VCaP (cell line): ENCODE results near the gene HDAC4.
A peak's percentile ranks its signal among the peaks of the same experiment; 100 is the strongest.

Experiments used
- H3K27ac ChIP-seq: fragments of 450-650 bp; 2 replicates; pipeline ENCODE4 v1.5.1; 2017
- CTCF ChIP-seq: fragments of 450-650 bp; conservative IDR thresholded peaks from 2 replicates; pipeline ENCODE4 v1.5.1; 2017; ENCODE audit warnings: mild to moderate bottlenecking, moderate library complexity

Gene HDAC4

GRCh38 chr2:239298116-239298804 is 102.6 kb downstream of the HDAC4 start:
- H3K27ac ChIP-seq: peak overlapping the region; percentile 94
- TF ChIP-seq CTCF: no peak

- no peak for TF ChIP-seq CTCF
- H3K27ac ChIP-seq: peak overlapping the region; percentile 94
These were observed 103.4 kb downstream of the HDAC4 start for GRCh38 chr2:239297142-239298004.

- TF ChIP-seq CTCF: no peak
- peak overlapping the region; percentile 94 for H3K27ac ChIP-seq
These were observed 104.5 kb downstream of the HDAC4 start for GRCh38 chr2:239296020-239296932.

- H3K27ac ChIP-seq: peak overlapping the region; percentile 94
These were observed 105.3 kb downstream of the HDAC4 start for GRCh38 chr2:239295377-239296019.

GRCh38 chr2:239294571-239295054 is 106.2 kb downstream of the HDAC4 start:
- no peak for TF ChIP-seq CTCF
- H3K27ac ChIP-seq: peak overlapping the region; percentile 94

More at GRCh38 chr2:239295377-239296019, 105.3 kb downstream of the HDAC4 start:
- no peak for TF ChIP-seq CTCF

- H3K27ac ChIP-seq: peak overlapping the region; percentile 94; the same call in 1 of the 2 replicates
These were observed 106.9 kb downstream of the HDAC4 start for GRCh38 chr2:239293775-239294430.

More at GRCh38 chr2:239293775-239294430, 106.9 kb downstream of the HDAC4 start:
- TF ChIP-seq CTCF: no peak
